K562 (cell line): ENCODE measurements around the gene CDK11B. TPM values are rescaled to one million over a fixed set of nuclear protein-coding genes. Genes with fewer than 3 reads are reported as not detected.

Source experiments
- ATF7 ChIP-seq: fragments of 450-650 bp; IDR thresholded peaks from 2 replicates; pipeline ENCODE4 v1.7.1; 2014; ENCODE audit warnings: mild to moderate bottlenecking, moderate library complexity
- BDP1 ChIP-seq: IDR thresholded peaks from 3 replicates; pipeline ENCODE4 v1.6.1; 2011; ENCODE audit not compliant: insufficient read length, insufficient read depth
- CBX1 ChIP-seq: sonication (generic); IDR thresholded peaks from 2 replicates; pipeline ENCODE4 v1.6.1; 2016; ENCODE audit warnings: antibody characterized with exemption, low read depth, mild to moderate bottlenecking
- CBX3 ChIP-seq, 2 experiments: IDR thresholded peaks; 1 replicate in 1 of 2; 2 replicates in 1 of 2; pipeline ENCODE4 v1.6.1; 2012; ENCODE audit warnings: inconsistent platforms in 2 of 2, low read length in 2 of 2, borderline replicate concordance in 1 of 2, control low read depth in 1 of 2
- CXXC5 ChIP-seq: fragments of 250-450 bp; sonication (Bioruptor Pico); IDR thresholded peaks from 2 replicates; pipeline ENCODE4 v1.8.0; 2022; ENCODE audit warnings: inconsistent platforms, mild to moderate bottlenecking, moderate library complexity
- DNMT1 ChIP-seq: fragments of 450-650 bp; IDR thresholded peaks from 2 replicates; pipeline ENCODE4 v1.6.1; 2016; ENCODE audit warnings: antibody characterized with exemption, mild to moderate bottlenecking
- ETS2 ChIP-seq: IDR thresholded peaks from 2 replicates; pipeline ENCODE4 v1.6.1; 2016; ENCODE audit warnings: borderline replicate concordance, missing genetic modification characterization, mild to moderate bottlenecking, moderate library complexity, missing compliant biosample characterization; ENCODE audit not compliant: poor library complexity, severe bottlenecking
- FOS ChIP-seq: IDR thresholded peaks from 3 replicates; pipeline ENCODE4 v1.6.1; 2011; ENCODE audit not compliant: insufficient read length; ENCODE audit errors: extremely low read depth
- FOSL1 ChIP-seq: fragments of 200-800 bp; sonication (Bioruptor generic); conservative IDR thresholded peaks from 2 replicates; pipeline ENCODE4 v1.6.1; 2016; ENCODE audit warnings: missing genetic modification characterization, missing compliant biosample characterization
- FUS ChIP-seq: fragments of 200-400 bp; formaldehyde crosslinking; optimal IDR thresholded peaks from 2 replicates; pipeline ENCODE3; 2017; ENCODE audit warnings: low read depth, low read length
- KDM1A ChIP-seq, 2 experiments: fragments of 450-650 bp; IDR thresholded peaks; 2 replicates each; pipeline ENCODE4 v1.6.1; 2016; ENCODE audit warnings: mild to moderate bottlenecking in 2 of 2
- MTA1 ChIP-seq: fragments of 450-650 bp; IDR thresholded peaks from 2 replicates; pipeline ENCODE4 v1.6.1; 2017; ENCODE audit warnings: borderline replicate concordance
- MYBL2 ChIP-seq, 2 experiments: fragments of 450-650 bp in 1 of 2; sonication (generic) in 1 of 2; formaldehyde crosslinking in 1 of 2; IDR thresholded peaks; 2 replicates each; pipeline versions ENCODE4 v1.6.1 to v1.8.1; 2017 to 2022; ENCODE audit warnings: borderline replicate concordance in 1 of 2, inconsistent platforms in 1 of 2, low read depth in 1 of 2, mild to moderate bottlenecking in 1 of 2, missing genetic modification reagents in 1 of 2, moderate library complexity in 1 of 2
- PHF8 ChIP-seq: fragments of 200-600 bp; sonication (generic); IDR thresholded peaks from 2 replicates; pipeline ENCODE4 v1.6.1; 2012; ENCODE audit warnings: mixed run types, mild to moderate bottlenecking, inconsistent platforms, low read length, moderate library complexity, borderline replicate concordance
- PRMT5 ChIP-seq: sonication (generic); formaldehyde crosslinking; IDR thresholded peaks from 2 replicates; pipeline ENCODE4 v1.5.0; 2020; ENCODE audit warnings: missing genetic modification reagents
- RB1 ChIP-seq: fragments of 450-650 bp; IDR thresholded peaks from 2 replicates; pipeline ENCODE4 v1.6.1; 2017; ENCODE audit warnings: low read depth, mild to moderate bottlenecking
- RBFOX2 ChIP-seq: fragments of 200-400 bp; formaldehyde crosslinking; IDR thresholded peaks from 2 replicates; pipeline ENCODE4 v1.6.1; 2017; ENCODE audit warnings: low read depth, mild to moderate bottlenecking, low read length, moderate library complexity
- SMC3 ChIP-seq: conservative IDR thresholded peaks from 2 replicates; pipeline ENCODE4 v1.6.1; 2011; ENCODE audit warnings: low read depth, low read length, improper control_type of control experiment; ENCODE audit not compliant: insufficient read depth
- ZNF232 ChIP-seq: sonication (generic); formaldehyde crosslinking; IDR thresholded peaks from 2 replicates; pipeline ENCODE4 v1.8.0; 2022; ENCODE audit warnings: mild to moderate bottlenecking, missing genetic modification reagents
- ZNF75A ChIP-seq: fragments of 450-650 bp; formaldehyde crosslinking; IDR thresholded peaks from 2 replicates; pipeline ENCODE4 v1.4.0; 2020; ENCODE audit warnings: mild to moderate bottlenecking
- polyA plus RNA-seq, 8 experiments: library from polyadenylated mRNA; depleted of rRNA in 4 of 8; stranded (reverse) in 5 of 8; unstranded in 3 of 8; fragments of >200 nt; fragmentation: Nextera tagmentation in 2 of 8; fragmentation: Illumina TruSeq in 1 of 8; extraction: Ambion mirVana in 2 of 8; extraction: Trizol in 1 of 8; gene quantifications; 2 replicates each; pipeline versions ENCODE4 v1.2.1 to v1.2.3, GENCODE V29; 2011 to 2014; ENCODE audit warnings: inconsistent platforms in 1 of 8, missing spikeins in 1 of 8
- total RNA-seq, 7 experiments: library from RNA; depleted of rRNA in 6 of 7; stranded (reverse); fragments of >200 nt in 6 of 7; fragmentation: Illumina TruSeq in 2 of 7; extraction: Trizol in 2 of 7; gene quantifications; 2 replicates each; pipeline versions ENCODE4 v1.2.1 to v1.2.3, GENCODE V29; 2011 to 2021; ENCODE audit warnings: low replicate concordance in 1 of 7
- TF ChIP-seq, protein P1 (sequence below): sonication (generic); formaldehyde crosslinking; IDR thresholded peaks from 2 replicates; pipeline ENCODE4 v1.8.1; 2022; ENCODE audit warnings: missing genetic modification reagents
- TF ChIP-seq, protein P2 (sequence below): fragments of 450-650 bp; IDR thresholded peaks from 2 replicates; pipeline ENCODE4 v1.6.1; 2017; ENCODE audit warnings: antibody characterized with exemption
- TF ChIP-seq, protein P3 (sequence below): sonication (generic); formaldehyde crosslinking; IDR thresholded peaks from 2 replicates; pipeline ENCODE4 v1.8.1; 2023; ENCODE audit warnings: mild to moderate bottlenecking, missing genetic modification reagents

The CDK11B gene
- total and polyA plus RNA-seq, 9 of the 15 experiments (the other 6 are each of a cell fraction or from before 2014, with no cell fraction given) = 2.8 to 52.2 (median 19.5) TPM

- TF ChIP-seq MYBL2 (IDR thresholded peaks at IDR 0.05; ENCODE audit: low read depth) (no peak), MYBL2 (CRISPR knock-in tag; IDR thresholded peaks at IDR 0.05; ENCODE audit: borderline replicate concordance) (peak; percentile 76; the same call in 1 of the 2 replicates), SMC3 (no peak), ETS2 (no peak), FOS (no peak), RB1 (peak; percentile 55), ZNF75A (CRISPR knock-in tag) (no peak), PHF8 (peak; percentile 43; the same call in 1 of the 2 replicates), CXXC5 (CRISPR knock-in tag) (peak; percentile 90), FUS (peak; percentile 50), DNMT1 (no peak), ATF7 (no peak), CBX1 (no peak), PRMT5 (CRISPR knock-in tag) (no peak), RBFOX2 (peak; percentile 56), ZNF232 (no peak), MTA1 (no peak), CBX3 (IDR thresholded peaks at IDR 0.05; ENCODE audit: borderline replicate concordance in 1 of 2, low read length in 2 of 2) (peak in 1 of 2 experiments; percentile 32; a peak in 1 of 3 replicates), BDP1 (no peak), FOSL1 (no peak), KDM1A (IDR thresholded peaks at IDR 0.05) (no peak)
- TF ChIP-seq, protein P1, sequence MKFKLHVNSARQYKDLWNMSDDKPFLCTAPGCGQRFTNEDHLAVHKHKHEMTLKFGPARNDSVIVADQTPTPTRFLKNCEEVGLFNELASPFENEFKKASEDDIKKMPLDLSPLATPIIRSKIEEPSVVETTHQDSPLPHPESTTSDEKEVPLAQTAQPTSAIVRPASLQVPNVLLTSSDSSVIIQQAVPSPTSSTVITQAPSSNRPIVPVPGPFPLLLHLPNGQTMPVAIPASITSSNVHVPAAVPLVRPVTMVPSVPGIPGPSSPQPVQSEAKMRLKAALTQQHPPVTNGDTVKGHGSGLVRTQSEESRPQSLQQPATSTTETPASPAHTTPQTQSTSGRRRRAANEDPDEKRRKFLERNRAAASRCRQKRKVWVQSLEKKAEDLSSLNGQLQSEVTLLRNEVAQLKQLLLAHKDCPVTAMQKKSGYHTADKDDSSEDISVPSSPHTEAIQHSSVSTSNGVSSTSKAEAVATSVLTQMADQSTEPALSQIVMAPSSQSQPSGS (CRISPR knock-in tag) = peak; percentile 77; the same call in 1 of the 2 replicates
- TF ChIP-seq, protein P2, sequence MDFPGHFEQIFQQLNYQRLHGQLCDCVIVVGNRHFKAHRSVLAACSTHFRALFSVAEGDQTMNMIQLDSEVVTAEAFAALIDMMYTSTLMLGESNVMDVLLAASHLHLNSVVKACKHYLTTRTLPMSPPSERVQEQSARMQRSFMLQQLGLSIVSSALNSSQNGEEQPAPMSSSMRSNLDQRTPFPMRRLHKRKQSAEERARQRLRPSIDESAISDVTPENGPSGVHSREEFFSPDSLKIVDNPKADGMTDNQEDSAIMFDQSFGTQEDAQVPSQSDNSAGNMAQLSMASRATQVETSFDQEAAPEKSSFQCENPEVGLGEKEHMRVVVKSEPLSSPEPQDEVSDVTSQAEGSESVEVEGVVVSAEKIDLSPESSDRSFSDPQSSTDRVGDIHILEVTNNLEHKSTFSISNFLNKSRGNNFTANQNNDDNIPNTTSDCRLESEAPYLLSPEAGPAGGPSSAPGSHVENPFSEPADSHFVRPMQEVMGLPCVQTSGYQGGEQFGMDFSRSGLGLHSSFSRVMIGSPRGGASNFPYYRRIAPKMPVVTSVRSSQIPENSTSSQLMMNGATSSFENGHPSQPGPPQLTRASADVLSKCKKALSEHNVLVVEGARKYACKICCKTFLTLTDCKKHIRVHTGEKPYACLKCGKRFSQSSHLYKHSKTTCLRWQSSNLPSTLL = no peak
- TF ChIP-seq, protein P3, sequence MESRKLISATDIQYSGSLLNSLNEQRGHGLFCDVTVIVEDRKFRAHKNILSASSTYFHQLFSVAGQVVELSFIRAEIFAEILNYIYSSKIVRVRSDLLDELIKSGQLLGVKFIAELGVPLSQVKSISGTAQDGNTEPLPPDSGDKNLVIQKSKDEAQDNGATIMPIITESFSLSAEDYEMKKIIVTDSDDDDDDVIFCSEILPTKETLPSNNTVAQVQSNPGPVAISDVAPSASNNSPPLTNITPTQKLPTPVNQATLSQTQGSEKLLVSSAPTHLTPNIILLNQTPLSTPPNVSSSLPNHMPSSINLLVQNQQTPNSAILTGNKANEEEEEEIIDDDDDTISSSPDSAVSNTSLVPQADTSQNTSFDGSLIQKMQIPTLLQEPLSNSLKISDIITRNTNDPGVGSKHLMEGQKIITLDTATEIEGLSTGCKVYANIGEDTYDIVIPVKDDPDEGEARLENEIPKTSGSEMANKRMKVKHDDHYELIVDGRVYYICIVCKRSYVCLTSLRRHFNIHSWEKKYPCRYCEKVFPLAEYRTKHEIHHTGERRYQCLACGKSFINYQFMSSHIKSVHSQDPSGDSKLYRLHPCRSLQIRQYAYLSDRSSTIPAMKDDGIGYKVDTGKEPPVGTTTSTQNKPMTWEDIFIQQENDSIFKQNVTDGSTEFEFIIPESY = peak; percentile 99
Measured at GRCh38 chr1:1599030-1599934, 59.5 kb downstream of the CDK11B start (continued).
